COLO668 (cell line): Measurements from ENCODE around the gene EP400.

Experiments
- DNase-seq: peaks from one replicate; lab custom pipeline; 2025; ENCODE audit not compliant: unreplicated experiment; lab: John Stamatoyannopoulos, UW

The EP400 gene

GRCh38 chr12:132111654-132112304, 162.0 kb downstream of the EP400 start:
- no peak for DNase-seq

GRCh38 chr12:132114667-132115066, 164.9 kb downstream of the EP400 start:
- DNase-seq, result no peak

- DNase-seq, result no peak
Measured at GRCh38 chr12:132115500-132115899, 165.8 kb downstream of the EP400 start.

GRCh38 chr12:132116709-132117557, 167.2 kb downstream of the EP400 start:
- DNase-seq, result no peak

- no peak for DNase-seq
Measured at GRCh38 chr12:132117558-132117875, 167.8 kb downstream of the EP400 start.

- no peak for DNase-seq
Measured at GRCh38 chr12:132118876-132119275, 169.1 kb downstream of the EP400 start.

- no peak for DNase-seq
Measured at GRCh38 chr12:132121283-132121682, 171.5 kb downstream of the EP400 start.

- DNase-seq, result no peak
Measured at GRCh38 chr12:132123970-132124765, 174.4 kb downstream of the EP400 start.

- DNase-seq, result no peak
Measured at GRCh38 chr12:132124766-132125425, 175.2 kb downstream of the EP400 start.

- DNase-seq, result no peak
Measured at GRCh38 chr12:132125736-132126135, 176.0 kb downstream of the EP400 start.

- no peak for DNase-seq
Measured at GRCh38 chr12:132127041-132127440, 177.3 kb downstream of the EP400 start.

GRCh38 chr12:132129007-132129406, 179.3 kb downstream of the EP400 start:
- DNase-seq, result no peak

- no peak for DNase-seq
Measured at GRCh38 chr12:132130690-132131089, 180.9 kb downstream of the EP400 start.
